ENCODE measurements around the gene AMMECR1. TPM values are rescaled to one million over a fixed set of nuclear protein-coding genes. Genes with fewer than 3 reads are reported as not detected.

The AMMECR1 gene
- total RNA-seq, 4 donors from 2014 or later: 2.2 to 4.2 (median 2.9) TPM

DNA sequence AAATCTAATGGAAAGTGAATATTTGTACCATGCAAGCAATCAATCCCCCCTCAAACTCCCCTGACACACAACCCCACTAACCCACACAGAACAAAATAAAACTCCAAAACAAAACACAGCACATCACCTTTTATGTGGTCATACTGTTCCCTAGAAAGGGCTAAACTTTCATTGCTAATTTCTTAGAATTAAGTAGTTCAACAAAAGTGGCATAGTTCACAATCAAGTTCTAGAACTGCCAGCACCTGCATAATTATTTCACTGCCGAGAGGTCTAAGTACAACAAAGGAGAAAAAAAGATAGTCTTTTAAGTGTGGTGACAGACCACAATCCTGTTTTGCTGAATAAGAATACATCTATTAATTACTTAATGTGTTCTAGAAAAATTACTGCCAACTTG is 58.8 kb downstream of the AMMECR1 start:
- no peaks in the 10 kb centered on the region for H3K4me1 ChIP-seq
- WGBS, 2 donors: 74 to 86% methylated on average over 1 of the region's 1 CpG
- H3K36me3 ChIP-seq: no peaks in the 10 kb centered on the region
- H3K27me3 ChIP-seq: peaks cover 0 to 10% of the 10 kb centered on the region in 2 donors
- no peak for DNase-seq (ENCODE audit: low spot score in 2 of 2)
- TF ChIP-seq EP300 (IDR thresholded peaks at IDR 0.05): no peak
- no peak for TF ChIP-seq POLR2A (IDR thresholded peaks at IDR 0.05)
- TF ChIP-seq, protein P1, sequence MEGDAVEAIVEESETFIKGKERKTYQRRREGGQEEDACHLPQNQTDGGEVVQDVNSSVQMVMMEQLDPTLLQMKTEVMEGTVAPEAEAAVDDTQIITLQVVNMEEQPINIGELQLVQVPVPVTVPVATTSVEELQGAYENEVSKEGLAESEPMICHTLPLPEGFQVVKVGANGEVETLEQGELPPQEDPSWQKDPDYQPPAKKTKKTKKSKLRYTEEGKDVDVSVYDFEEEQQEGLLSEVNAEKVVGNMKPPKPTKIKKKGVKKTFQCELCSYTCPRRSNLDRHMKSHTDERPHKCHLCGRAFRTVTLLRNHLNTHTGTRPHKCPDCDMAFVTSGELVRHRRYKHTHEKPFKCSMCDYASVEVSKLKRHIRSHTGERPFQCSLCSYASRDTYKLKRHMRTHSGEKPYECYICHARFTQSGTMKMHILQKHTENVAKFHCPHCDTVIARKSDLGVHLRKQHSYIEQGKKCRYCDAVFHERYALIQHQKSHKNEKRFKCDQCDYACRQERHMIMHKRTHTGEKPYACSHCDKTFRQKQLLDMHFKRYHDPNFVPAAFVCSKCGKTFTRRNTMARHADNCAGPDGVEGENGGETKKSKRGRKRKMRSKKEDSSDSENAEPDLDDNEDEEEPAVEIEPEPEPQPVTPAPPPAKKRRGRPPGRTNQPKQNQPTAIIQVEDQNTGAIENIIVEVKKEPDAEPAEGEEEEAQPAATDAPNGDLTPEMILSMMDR (IDR thresholded peaks at IDR 0.05): no peak
- no peak overlapping the region for H3K4me3 ChIP-seq
- no peaks in the 10 kb centered on the region for H3K9me3 ChIP-seq
- no peak overlapping the region for H3K27ac ChIP-seq

DNA sequence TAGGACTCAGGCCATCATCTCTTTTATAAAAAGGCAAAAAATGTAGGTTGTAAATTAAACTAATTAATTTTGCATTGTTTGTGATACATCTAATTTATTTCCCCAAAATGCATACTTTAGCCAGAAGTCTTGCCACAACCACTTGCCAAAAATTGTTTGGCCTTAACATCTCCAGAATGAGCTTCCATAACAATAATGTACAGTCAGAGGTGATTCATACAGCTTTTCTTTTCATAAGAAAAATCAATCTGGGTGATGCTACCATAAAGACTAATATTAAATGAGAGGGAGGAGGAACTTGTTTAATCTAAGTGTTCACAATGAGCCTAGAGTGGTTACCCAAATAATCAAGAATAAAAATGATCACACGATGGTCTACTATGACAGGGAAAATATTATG is 59.3 kb downstream of the AMMECR1 start:
- 59 to 75% methylated on average over 1 of the region's 1 CpG for WGBS, 2 donors
- TF ChIP-seq POLR2A (IDR thresholded peaks at IDR 0.05) (no peak), EP300 (IDR thresholded peaks at IDR 0.05) (no peak)
- TF ChIP-seq, protein P1 (IDR thresholded peaks at IDR 0.05): no peak

DNA sequence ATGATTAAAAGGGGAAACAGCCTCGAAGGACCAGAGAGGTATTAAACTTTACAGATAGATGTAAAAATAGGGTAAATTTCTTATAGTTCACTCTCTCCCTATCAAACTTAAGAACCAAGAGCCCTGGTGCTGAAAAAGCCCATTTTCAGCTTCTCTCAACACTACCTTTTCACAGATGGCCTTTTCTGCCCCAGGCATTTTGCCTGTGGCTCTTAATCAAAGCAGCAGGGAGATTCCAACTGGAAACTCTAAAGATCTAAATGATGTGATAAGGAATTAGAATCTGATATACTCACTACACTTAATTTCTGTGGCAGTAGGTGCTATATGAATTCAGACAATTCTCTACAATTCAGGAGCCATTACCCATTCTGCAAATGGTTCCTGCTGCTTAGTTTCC is 60.0 kb downstream of the AMMECR1 start:
- Histone ChIP-seq H3K27ac (no peak overlapping the region), H3K36me3 (no peaks in the 10 kb centered on the region), H3K9me3 (no peaks in the 10 kb centered on the region), H3K4me3 (no peak overlapping the region), H3K27me3 (peaks cover 0 to 9% of the 10 kb centered on the region in 2 donors), H3K4me1 (no peaks in the 10 kb centered on the region)
- DNase-seq (ENCODE audit: low spot score in 2 of 2): no peak
- TF ChIP-seq, protein P1 (IDR thresholded peaks at IDR 0.05): no peak
- TF ChIP-seq POLR2A (IDR thresholded peaks at IDR 0.05) (no peak), EP300 (IDR thresholded peaks at IDR 0.05) (no peak)
- 52 to 92% methylated on average over 1 of the region's 1 CpG for WGBS, 2 donors

More for the DNA sequence above, 59.3 kb downstream of the AMMECR1 start:
- no peak for DNase-seq (ENCODE audit: low spot score in 2 of 2)
- Histone ChIP-seq H3K27ac (no peak overlapping the region), H3K27me3 (peaks cover 0 to 10% of the 10 kb centered on the region in 2 donors), H3K9me3 (no peaks in the 10 kb centered on the region), H3K4me3 (no peak overlapping the region), H3K36me3 (no peaks in the 10 kb centered on the region), H3K4me1 (no peaks in the 10 kb centered on the region)

DNA sequence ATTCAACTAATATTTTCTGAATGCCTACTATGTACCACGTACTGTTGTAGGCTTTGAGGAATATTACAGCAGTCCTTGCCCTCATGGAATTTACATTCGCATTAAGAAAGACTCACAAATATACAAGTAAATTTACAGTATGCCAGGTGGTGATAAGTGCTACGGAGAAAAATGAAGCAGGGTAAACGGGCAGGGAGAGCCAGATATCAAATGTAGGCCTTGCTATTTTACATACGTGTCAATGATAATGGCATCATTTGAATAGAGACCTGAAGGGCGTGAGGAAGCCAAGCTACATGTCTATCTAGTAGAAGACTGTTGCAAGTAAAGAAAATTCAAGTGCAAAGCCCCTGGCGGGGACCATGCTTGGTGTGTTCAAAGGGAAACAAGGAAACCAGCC is 65.2 kb downstream of the AMMECR1 start:
- H3K9me3 ChIP-seq: no peaks in the 10 kb centered on the region
- peaks cover 0 to 11% of the 10 kb centered on the region in 2 donors for H3K27me3 ChIP-seq
- WGBS, 2 donors: 79 to 94% methylated on average over 7 of the region's 7 CpGs
- TF ChIP-seq EP300 (IDR thresholded peaks at IDR 0.05): no peak
- TF ChIP-seq, protein P1 (IDR thresholded peaks at IDR 0.05): no peak
- no peak for TF ChIP-seq POLR2A (IDR thresholded peaks at IDR 0.05)
- DNase-seq (ENCODE audit: low spot score in 2 of 2): no peak
- H3K4me1 ChIP-seq: no peaks in the 10 kb centered on the region
- no peak overlapping the region for H3K4me3 ChIP-seq
- no peaks in the 10 kb centered on the region for H3K36me3 ChIP-seq
- H3K27ac ChIP-seq: no peak overlapping the region

DNA sequence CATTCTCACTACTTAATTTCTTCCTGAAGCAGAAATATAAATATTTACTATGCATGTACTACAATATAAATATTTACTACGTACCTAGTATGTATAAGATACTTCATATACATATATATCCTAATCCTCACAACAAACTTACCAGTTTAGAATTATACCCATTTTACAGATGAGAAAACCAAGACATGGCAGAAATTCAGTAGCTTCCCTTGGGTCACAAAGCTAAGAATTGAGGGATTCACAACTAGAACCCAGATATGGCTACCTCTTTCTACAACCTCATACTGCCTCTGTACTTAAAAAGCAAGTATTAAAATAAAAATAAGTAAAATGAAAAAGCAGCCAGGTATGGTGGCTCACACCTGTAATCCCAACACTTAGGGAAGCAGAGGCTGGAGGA is 65.9 kb downstream of the AMMECR1 start:
- 75 to 100% methylated on average over 1 of the region's 1 CpG for WGBS, 2 donors

More for the DNA sequence above, 65.9 kb downstream of the AMMECR1 start:
- Histone ChIP-seq H3K4me3 (no peak overlapping the region), H3K4me1 (no peaks in the 10 kb centered on the region), H3K27me3 (peaks cover 0 to 11% of the 10 kb centered on the region in 2 donors), H3K27ac (no peak overlapping the region), H3K9me3 (no peaks in the 10 kb centered on the region), H3K36me3 (no peaks in the 10 kb centered on the region)
- DNase-seq (ENCODE audit: low spot score in 2 of 2): no peak
- TF ChIP-seq EP300 (IDR thresholded peaks at IDR 0.05) (no peak), POLR2A (IDR thresholded peaks at IDR 0.05) (no peak)
- TF ChIP-seq, protein P1 (IDR thresholded peaks at IDR 0.05): no peak

Data from tibial nerve (tissue), 4 donors.